Astrocyte of the spinal cord (primary cell): ENCODE data around the gene S100A7A.
"Not testable (repeated sequence)": the region's sequence is repeated elsewhere in the genome, so short reads cannot be mapped to it uniquely, and the experiment has no call there.

Experiments
- DNase-seq: peaks from one replicate; pipeline ENCODE4 v3.0.0; 2011; ENCODE audit warnings: low read depth, low spot score
- H3K4me3 ChIP-seq: 2 replicates; pipeline ENCODE4 v1.5.1; 2011; ENCODE audit warnings: low read depth, mild to moderate bottlenecking, low read length, moderate library complexity
- CTCF ChIP-seq: IDR thresholded peaks from 2 replicates; pipeline ENCODE4 v1.5.1; 2012; ENCODE audit warnings: low read depth, mild to moderate bottlenecking, low read length, inconsistent platforms
- in situ Hi-C: cut with HindIII; loops from 2 replicates; pipeline ENCODE4 v1.10.0; 2017; ENCODE audit warnings: low sequenced_read_pairs

S100A7A gene

DNA sequence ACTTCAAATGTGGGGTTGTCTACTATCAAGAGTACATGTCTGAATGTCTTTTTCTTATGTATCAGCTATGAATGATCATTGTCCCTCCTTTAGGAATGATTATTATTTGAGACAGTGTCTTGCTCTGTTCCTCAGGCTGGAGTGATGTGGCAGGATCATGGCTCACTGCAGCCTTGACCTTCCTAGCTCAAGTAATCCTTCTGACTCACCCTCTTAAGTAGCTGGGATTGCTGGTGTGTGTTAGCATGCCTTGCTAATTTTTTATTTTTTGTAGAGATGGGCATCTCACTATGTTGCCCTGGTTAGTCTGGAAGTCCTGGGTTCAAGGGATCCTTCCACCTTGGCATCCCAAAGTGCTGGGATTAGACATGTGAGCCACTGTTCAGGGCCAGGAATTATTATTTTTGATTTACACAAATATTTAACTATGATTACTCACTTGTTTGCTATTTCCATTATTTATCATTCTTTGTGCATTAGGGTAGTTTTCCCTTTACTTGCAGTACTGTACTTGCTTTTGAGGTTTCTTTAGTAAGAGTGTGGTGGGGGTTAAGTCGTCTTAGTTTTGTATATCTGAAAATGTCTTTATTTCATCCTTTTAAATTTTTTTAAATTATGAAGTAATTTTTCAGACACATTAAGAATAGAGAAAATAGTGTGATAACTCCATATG, 31.3 kb downstream of the S100A7A start:
- peak; percentile 21 for DNase-seq

DNA sequence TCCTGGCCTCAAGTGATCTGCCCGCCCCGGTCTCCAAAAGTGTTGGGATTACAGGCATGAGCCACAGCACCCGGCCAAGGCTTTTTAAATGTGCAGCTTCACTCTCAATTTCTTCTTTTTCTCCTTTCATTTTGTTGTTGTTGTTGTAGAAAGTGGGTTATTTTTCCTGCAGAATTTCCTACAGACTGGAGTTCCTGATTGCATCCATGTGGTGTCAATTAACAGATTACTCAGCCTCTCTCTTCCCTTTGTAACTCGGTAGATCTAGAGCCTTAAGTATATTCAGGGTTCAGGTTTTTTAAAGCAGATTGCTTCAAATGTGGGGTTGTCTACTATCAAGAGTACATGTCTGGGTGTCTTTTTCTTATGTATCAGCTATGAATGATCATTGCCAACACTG, 32.5 kb downstream of the S100A7A start:
- in situ Hi-C loops, DNase-seq, H3K4me3 ChIP-seq: not testable (repeated sequence)

More for the DNA sequence above, 31.3 kb downstream of the S100A7A start:
- in situ Hi-C loops: no loop called here
- TF ChIP-seq CTCF: no peak
- H3K4me3 ChIP-seq: no peak overlapping the region

DNA sequence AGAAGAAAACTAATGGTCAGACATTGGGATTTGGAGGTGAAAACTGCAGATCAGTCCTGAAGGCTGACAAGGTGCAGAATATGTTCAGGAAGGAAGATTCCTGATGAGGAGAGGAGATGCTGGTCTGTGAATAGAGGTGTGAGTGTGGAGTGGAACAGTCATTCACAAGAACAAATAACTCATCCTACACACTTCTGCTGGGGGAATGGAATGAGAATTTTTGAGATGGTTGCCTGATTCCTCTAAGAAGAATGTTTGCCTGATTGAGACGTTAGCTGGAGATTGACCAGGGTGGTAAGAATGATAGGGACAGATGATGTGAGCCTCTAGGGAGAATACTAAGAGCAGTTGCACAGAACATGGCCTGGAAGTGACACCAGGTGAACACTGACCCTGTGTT, 40.1 kb downstream of the S100A7A start:
- no peak for DNase-seq
- TF ChIP-seq CTCF: no peak
- in situ Hi-C loops: no loop called here
- no peak overlapping the region for H3K4me3 ChIP-seq

GRCh38 chr1:153459655-153460054, 43.3 kb downstream of the S100A7A start:
- H3K4me3 ChIP-seq: no peak overlapping the region
- DNase-seq: no peak
- in situ Hi-C loops: no loop called here
- TF ChIP-seq CTCF: no peak

DNA sequence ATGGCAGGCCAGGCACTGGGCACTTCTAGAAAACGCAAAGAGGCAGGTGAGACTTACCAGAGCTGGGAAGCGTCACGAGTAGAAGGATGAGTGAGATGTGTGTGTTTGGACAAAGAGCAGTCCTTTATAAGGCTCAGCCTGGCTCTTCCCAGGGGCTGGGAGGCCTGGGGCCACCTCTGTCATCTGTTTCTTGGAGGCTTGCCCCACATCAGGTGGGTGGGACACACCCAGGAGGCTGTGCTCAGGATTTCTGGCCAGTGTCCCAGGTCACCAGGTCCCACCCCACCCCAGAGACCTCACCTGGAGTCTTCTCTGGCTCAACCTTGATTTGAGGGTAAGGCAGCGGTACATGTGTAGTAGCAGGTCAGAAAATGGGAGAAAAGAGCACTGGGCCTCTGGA, 44.2 kb downstream of the S100A7A start, which contains the start of gene S100A7:
S100A7 (minus strand) TSS at position 101 of the 400 bp plus-strand sequence. CDS start 1,638 bp downstream, outside the sequence.
- no peak within 1 kb of the TSS for H3K4me3 ChIP-seq
- in situ Hi-C loops: no loop called here
- DNase-seq: no peak
- TF ChIP-seq CTCF: no peak

GRCh38 chr1:153462741-153463140, 46.4 kb downstream of the S100A7A start:
- H3K4me3 ChIP-seq, in situ Hi-C loops, DNase-seq: not testable (repeated sequence)

- peak; percentile 29 for DNase-seq
- in situ Hi-C loops: no loop called here
- peak; percentile 72 for TF ChIP-seq CTCF
- H3K4me3 ChIP-seq: no peak overlapping the region
These were observed 49.7 kb downstream of the S100A7A start for GRCh38 chr1:153465811-153466636.
